Chondrocyte (in vitro differentiated cells): ENCODE data around the gene GLS. TPM values are rescaled to one million over a fixed set of nuclear protein-coding genes. Genes with fewer than 3 reads are reported as not detected.
"Not testable (repeated sequence)": the region's sequence is repeated elsewhere in the genome, so short reads cannot be mapped to it uniquely, and the experiment has no call there.

Experiments
- DNase-seq: peaks from one replicate; pipeline ENCODE4 v3.0.0; 2021; ENCODE audit warnings: mixed read lengths, low spot score
- H3K27ac Mint-ChIP-seq: one replicate; pipeline ENCODE4 v1.8.0; 2021; ENCODE audit warnings: mild to moderate bottlenecking, moderate library complexity, mixed read lengths; ENCODE audit not compliant: unreplicated experiment
- H3K27me3 Mint-ChIP-seq: 2 replicates; pipeline ENCODE4 v1.8.0; 2021; ENCODE audit warnings: low read depth, mixed read lengths
- H3K36me3 Mint-ChIP-seq: 2 replicates; pipeline ENCODE4 v1.8.0; 2021; ENCODE audit warnings: low read depth, mixed read lengths
- H3K4me1 Mint-ChIP-seq: 2 replicates; pipeline ENCODE4 v1.8.0; 2021; ENCODE audit warnings: low read depth, mild to moderate bottlenecking, mixed read lengths
- H3K4me3 Mint-ChIP-seq: one replicate; pipeline ENCODE4 v1.8.0; 2021; ENCODE audit warnings: mild to moderate bottlenecking, moderate library complexity, mixed read lengths; ENCODE audit not compliant: unreplicated experiment
- H3K9me3 Mint-ChIP-seq: 2 replicates; pipeline ENCODE4 v1.8.0; 2021; ENCODE audit warnings: low read depth, mixed read lengths
- total RNA-seq: library from RNA; stranded (reverse); gene quantifications from 3 replicates; pipeline ENCODE4 v1.2.1, GENCODE V29; 2021
- TF ChIP-seq, protein P1 (sequence below): fragments of 200-600 bp; sonication (generic); IDR thresholded peaks from 2 replicates; pipeline ENCODE4 v1.5.0; 2021; ENCODE audit warnings: antibody characterized with exemption, mild to moderate bottlenecking, moderate library complexity

The GLS gene
- total RNA-seq, 1 donor from 2014 or later = 234 TPM

- no peak for DNase-seq
- Mint-ChIP-seq H3K27ac (peak overlapping the region; percentile 97), H3K4me3 (peak overlapping the region; percentile 93), H3K36me3 (peaks cover 11% of the 10 kb centered on the region), H3K9me3 (no peaks in the 10 kb centered on the region), H3K27me3 (no peaks in the 10 kb centered on the region), H3K4me1 (peaks cover 34% of the 10 kb centered on the region)
- TF ChIP-seq, protein P1, sequence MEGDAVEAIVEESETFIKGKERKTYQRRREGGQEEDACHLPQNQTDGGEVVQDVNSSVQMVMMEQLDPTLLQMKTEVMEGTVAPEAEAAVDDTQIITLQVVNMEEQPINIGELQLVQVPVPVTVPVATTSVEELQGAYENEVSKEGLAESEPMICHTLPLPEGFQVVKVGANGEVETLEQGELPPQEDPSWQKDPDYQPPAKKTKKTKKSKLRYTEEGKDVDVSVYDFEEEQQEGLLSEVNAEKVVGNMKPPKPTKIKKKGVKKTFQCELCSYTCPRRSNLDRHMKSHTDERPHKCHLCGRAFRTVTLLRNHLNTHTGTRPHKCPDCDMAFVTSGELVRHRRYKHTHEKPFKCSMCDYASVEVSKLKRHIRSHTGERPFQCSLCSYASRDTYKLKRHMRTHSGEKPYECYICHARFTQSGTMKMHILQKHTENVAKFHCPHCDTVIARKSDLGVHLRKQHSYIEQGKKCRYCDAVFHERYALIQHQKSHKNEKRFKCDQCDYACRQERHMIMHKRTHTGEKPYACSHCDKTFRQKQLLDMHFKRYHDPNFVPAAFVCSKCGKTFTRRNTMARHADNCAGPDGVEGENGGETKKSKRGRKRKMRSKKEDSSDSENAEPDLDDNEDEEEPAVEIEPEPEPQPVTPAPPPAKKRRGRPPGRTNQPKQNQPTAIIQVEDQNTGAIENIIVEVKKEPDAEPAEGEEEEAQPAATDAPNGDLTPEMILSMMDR = peak; percentile 20
These were observed 1.2 kb downstream of the GLS start for GRCh38 chr2:190881598-190882410.

DNA sequence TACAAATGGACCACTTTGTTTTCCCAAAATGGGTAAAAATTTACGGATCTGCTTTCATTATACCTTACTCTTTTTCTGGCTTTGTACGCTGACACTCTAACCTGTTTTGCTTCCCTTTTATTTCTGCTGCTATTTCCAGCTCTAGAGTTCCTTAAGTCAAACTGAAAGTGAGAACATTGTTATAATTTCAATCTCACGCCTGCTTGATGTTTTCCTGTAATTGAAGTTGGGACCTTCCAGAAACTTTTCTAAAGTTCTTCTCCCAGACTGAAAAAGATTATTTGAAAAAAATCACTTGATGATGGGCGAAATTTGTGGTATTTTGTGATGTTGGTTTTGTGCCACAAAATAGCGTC lies 1.8 kb downstream of the GLS start:
- no peaks in the 10 kb centered on the region for H3K9me3 Mint-ChIP-seq
- no peak for DNase-seq
- TF ChIP-seq, protein P1 = no peak
- H3K27me3 Mint-ChIP-seq = no peaks in the 10 kb centered on the region
- H3K27ac Mint-ChIP-seq = peak overlapping the region; percentile 97
- H3K4me1 Mint-ChIP-seq = peaks cover 36% of the 10 kb centered on the region
- peaks cover 11% of the 10 kb centered on the region for H3K36me3 Mint-ChIP-seq
- peak overlapping the region; percentile 93 for H3K4me3 Mint-ChIP-seq

- H3K36me3 Mint-ChIP-seq = peaks cover 11% of the 10 kb centered on the region
- peak overlapping the region; percentile 93 for H3K4me3 Mint-ChIP-seq
- peaks cover 42% of the 10 kb centered on the region for H3K4me1 Mint-ChIP-seq
- TF ChIP-seq, protein P1 = peak; percentile 12
- DNase-seq = no peak
- no peaks in the 10 kb centered on the region for H3K9me3 Mint-ChIP-seq
- H3K27me3 Mint-ChIP-seq = no peaks in the 10 kb centered on the region
- peak overlapping the region; percentile 97 for H3K27ac Mint-ChIP-seq
These were observed 2.4 kb downstream of the GLS start for GRCh38 chr2:190882856-190883582.

- not testable (repeated sequence) for H3K36me3 Mint-ChIP-seq, DNase-seq, H3K9me3 Mint-ChIP-seq, H3K27me3 Mint-ChIP-seq
- Mint-ChIP-seq H3K4me3 (peak overlapping the region; percentile 48), H3K27ac (peak overlapping the region; percentile 62), H3K4me1 (peaks cover 60% of the 10 kb centered on the region)
These were observed 5.2 kb downstream of the GLS start for GRCh38 chr2:190885844-190886243.

DNA sequence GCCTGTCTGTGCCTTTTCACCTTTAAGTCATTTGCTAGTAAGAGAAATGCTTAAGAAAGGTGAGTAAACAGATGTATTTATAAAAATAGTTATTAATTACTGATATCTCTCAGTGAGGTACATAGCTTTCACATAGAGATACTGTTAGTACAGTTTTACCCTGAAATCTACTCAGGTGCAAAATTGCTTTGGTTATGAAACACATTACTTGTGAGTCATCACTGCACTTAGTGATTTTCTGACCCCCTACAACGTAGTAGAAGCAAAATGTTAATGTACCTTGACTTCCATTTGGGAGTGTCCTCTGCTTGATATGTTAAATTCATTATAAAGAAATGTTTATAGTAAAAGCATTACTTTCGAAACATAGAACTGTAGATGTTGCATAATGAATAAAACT lies 6.5 kb downstream of the GLS start:
- Mint-ChIP-seq H3K36me3 (peaks cover 9% of the 10 kb centered on the region), H3K4me1 (peaks cover 71% of the 10 kb centered on the region), H3K4me3 (no peak overlapping the region), H3K27ac (peak overlapping the region; percentile 70), H3K9me3 (no peaks in the 10 kb centered on the region), H3K27me3 (no peaks in the 10 kb centered on the region)
- TF ChIP-seq, protein P1 = no peak
- no peak for DNase-seq
